Gastrocnemius medialis (tissue), 4 donors: ENCODE data around the gene DHX15.

Experiments
- CTCF ChIP-seq, 5 experiments: fragments of 450-650 bp in 3 of 5; fragments of 200-600 bp in 2 of 5; sonication (generic) in 2 of 5; IDR thresholded peaks in 4 of 5; conservative IDR thresholded peaks in 1 of 5; 1 replicate in 4 of 5; 2 replicates in 1 of 5; pipeline ENCODE4 v1.5.1; 2016 to 2019; ENCODE audit warnings: antibody characterized with exemption in 5 of 5, mild to moderate bottlenecking in 3 of 5, moderate library complexity in 3 of 5
- POLR2A ChIP-seq, 2 donors: fragments of 450-650 bp; IDR thresholded peaks; one replicate each; pipeline ENCODE4 v1.6.1; 2017; ENCODE audit warnings: antibody characterized with exemption in 2 of 2, mild to moderate bottlenecking in 2 of 2, moderate library complexity in 2 of 2

DNA sequence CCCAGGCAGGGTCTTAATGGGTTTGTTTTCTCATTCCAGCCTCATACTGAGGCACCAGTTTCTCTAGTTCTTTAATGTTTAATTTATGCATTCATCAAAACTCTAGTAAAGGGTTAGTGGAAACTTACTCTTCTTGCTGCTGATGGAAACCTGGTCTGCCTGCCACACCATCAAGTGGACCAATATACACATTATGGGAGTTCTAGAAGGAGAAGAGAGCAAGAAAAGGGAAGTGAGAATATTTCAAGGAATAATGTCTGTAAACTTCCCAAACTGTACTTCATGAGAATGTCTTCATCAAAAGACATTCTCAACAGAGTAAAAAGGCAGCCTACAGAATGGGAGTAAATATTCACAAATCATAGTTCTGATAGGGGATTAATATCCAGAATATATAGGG, 20.9 kb upstream of the DHX15 start:
- TF ChIP-seq CTCF (IDR thresholded peaks at IDR 0.05 in 4 of 5, conservative IDR thresholded peaks at IDR 0.05 in 1 of 5) (no peak), POLR2A (IDR thresholded peaks at IDR 0.05) (no peak)
